Rectal smooth muscle tissue (tissue), 1 donor: Measurements from ENCODE around the gene RPS18.

ENCODE experiments used
- H3K27ac ChIP-seq: one replicate; pipeline ENCODE4 v1.7.0; 2013; ENCODE audit warnings: low read depth, low read length, inconsistent platforms
- H3K27me3 ChIP-seq: one replicate; pipeline ENCODE4 v1.7.0; 2013; ENCODE audit warnings: low read length; ENCODE audit not compliant: control insufficient read depth, insufficient read depth
- H3K36me3 ChIP-seq: one replicate; pipeline ENCODE4 v1.7.0; 2013; ENCODE audit warnings: low read length; ENCODE audit not compliant: control insufficient read depth, insufficient read depth
- H3K4me1 ChIP-seq: one replicate; pipeline ENCODE4 v1.7.0; 2013; ENCODE audit warnings: low read length; ENCODE audit not compliant: control insufficient read depth, insufficient read depth
- H3K4me3 ChIP-seq: one replicate; pipeline ENCODE4 v1.7.0; 2013; ENCODE audit warnings: low read length
- H3K9ac ChIP-seq: one replicate; pipeline ENCODE4 v1.7.0; 2013; ENCODE audit warnings: low read length

RPS18 gene

GRCh38 chr6:33314943-33315792 is 43.3 kb downstream of the RPS18 start:
- H3K27ac ChIP-seq = peak overlapping the region; percentile 93
- H3K27me3 ChIP-seq = no peaks in the 10 kb centered on the region
- H3K36me3 ChIP-seq = peaks cover 14% of the 10 kb centered on the region
- H3K9ac ChIP-seq = no peak overlapping the region
- peaks cover 15% of the 10 kb centered on the region for H3K4me1 ChIP-seq
- peak overlapping the region; percentile 98 for H3K4me3 ChIP-seq

- H3K4me3 ChIP-seq = no peak overlapping the region
- no peak overlapping the region for H3K27ac ChIP-seq
- H3K27me3 ChIP-seq = no peaks in the 10 kb centered on the region
- peaks cover 15% of the 10 kb centered on the region for H3K4me1 ChIP-seq
- H3K9ac ChIP-seq = no peak overlapping the region
- peaks cover 17% of the 10 kb centered on the region for H3K36me3 ChIP-seq
Measured at GRCh38 chr6:33315793-33316602, 44.1 kb downstream of the RPS18 start.

GRCh38 chr6:33316603-33317418 is 44.9 kb downstream of the RPS18 start:
- peaks cover 14% of the 10 kb centered on the region for H3K4me1 ChIP-seq
- no peak overlapping the region for H3K27ac ChIP-seq
- H3K36me3 ChIP-seq = peaks cover 17% of the 10 kb centered on the region
- peak overlapping the region; percentile 56 for H3K4me3 ChIP-seq
- H3K27me3 ChIP-seq = no peaks in the 10 kb centered on the region
- H3K9ac ChIP-seq = no peak overlapping the region

- H3K36me3 ChIP-seq = peaks cover 17% of the 10 kb centered on the region
- H3K27ac ChIP-seq = peak overlapping the region; percentile 87
- peaks cover 13% of the 10 kb centered on the region for H3K4me1 ChIP-seq
- H3K27me3 ChIP-seq = no peaks in the 10 kb centered on the region
- peak overlapping the region; percentile 56 for H3K4me3 ChIP-seq
- H3K9ac ChIP-seq = no peak overlapping the region
Measured at GRCh38 chr6:33317419-33317668, 45.5 kb downstream of the RPS18 start.

- Histone ChIP-seq H3K36me3 (peaks cover 17% of the 10 kb centered on the region), H3K27me3 (no peaks in the 10 kb centered on the region), H3K27ac (peak within 1 kb of the TSS; percentile 87), H3K4me3 (peak within 1 kb of the TSS; percentile 77), H3K4me1 (peaks cover 10% of the 10 kb centered on the region), H3K9ac (no peak within 1 kb of the TSS)
Measured at GRCh38 chr6:33317669-33318425, 46.0 kb downstream of the RPS18 start, which contains the start of gene ZBTB22. ZBTB22 (minus strand) TSS chr6:33317744; CDS start chr6:33316916, 828 bp downstream.

- H3K36me3 ChIP-seq = peaks cover 17% of the 10 kb centered on the region
- no peaks in the 10 kb centered on the region for H3K27me3 ChIP-seq
- peak overlapping the region; percentile 87 for H3K27ac ChIP-seq
- peaks cover 7% of the 10 kb centered on the region for H3K4me1 ChIP-seq
- H3K4me3 ChIP-seq = peak overlapping the region; percentile 77
- H3K9ac ChIP-seq = no peak overlapping the region
Measured at GRCh38 chr6:33318426-33319073, 46.7 kb downstream of the RPS18 start.

- H3K27ac ChIP-seq = no peak overlapping the region
- no peak overlapping the region for H3K9ac ChIP-seq
- no peaks in the 10 kb centered on the region for H3K27me3 ChIP-seq
- H3K4me1 ChIP-seq = peaks cover 7% of the 10 kb centered on the region
- H3K36me3 ChIP-seq = peaks cover 17% of the 10 kb centered on the region
- no peak overlapping the region for H3K4me3 ChIP-seq
Measured at GRCh38 chr6:33319939-33320314, 48.1 kb downstream of the RPS18 start.

- Histone ChIP-seq H3K9ac (no peak overlapping the region), H3K4me1 (peaks cover 7% of the 10 kb centered on the region), H3K4me3 (no peak overlapping the region)
Measured at GRCh38 chr6:33320315-33321181, 48.7 kb downstream of the RPS18 start.

GRCh38 chr6:33321227-33321626 is 49.4 kb downstream of the RPS18 start:
- Histone ChIP-seq H3K27ac (no peak overlapping the region), H3K36me3 (peaks cover 17% of the 10 kb centered on the region), H3K27me3 (no peaks in the 10 kb centered on the region), H3K9ac (no peak overlapping the region), H3K4me3 (peak overlapping the region; percentile 75), H3K4me1 (peaks cover 7% of the 10 kb centered on the region)

More at GRCh38 chr6:33320315-33321181, 48.7 kb downstream of the RPS18 start:
- Histone ChIP-seq H3K27me3 (no peaks in the 10 kb centered on the region), H3K36me3 (peaks cover 17% of the 10 kb centered on the region), H3K27ac (no peak overlapping the region)

GRCh38 chr6:33323623-33323948 is 51.7 kb downstream of the RPS18 start:
- Histone ChIP-seq H3K4me3 (peak overlapping the region; percentile 75), H3K4me1 (peaks cover 4% of the 10 kb centered on the region), H3K9ac (no peak overlapping the region), H3K27me3 (no peaks in the 10 kb centered on the region), H3K27ac (peak overlapping the region; percentile 85), H3K36me3 (peaks cover 17% of the 10 kb centered on the region)

- Histone ChIP-seq H3K27me3 (no peaks in the 10 kb centered on the region), H3K27ac (no peak overlapping the region), H3K36me3 (peaks cover 12% of the 10 kb centered on the region), H3K9ac (no peak overlapping the region), H3K4me1 (peaks cover 4% of the 10 kb centered on the region), H3K4me3 (peak overlapping the region; percentile 75)
Measured at GRCh38 chr6:33324125-33324524, 52.2 kb downstream of the RPS18 start.
